Measurements from ENCODE around the gene DNAJC15.

DNA sequence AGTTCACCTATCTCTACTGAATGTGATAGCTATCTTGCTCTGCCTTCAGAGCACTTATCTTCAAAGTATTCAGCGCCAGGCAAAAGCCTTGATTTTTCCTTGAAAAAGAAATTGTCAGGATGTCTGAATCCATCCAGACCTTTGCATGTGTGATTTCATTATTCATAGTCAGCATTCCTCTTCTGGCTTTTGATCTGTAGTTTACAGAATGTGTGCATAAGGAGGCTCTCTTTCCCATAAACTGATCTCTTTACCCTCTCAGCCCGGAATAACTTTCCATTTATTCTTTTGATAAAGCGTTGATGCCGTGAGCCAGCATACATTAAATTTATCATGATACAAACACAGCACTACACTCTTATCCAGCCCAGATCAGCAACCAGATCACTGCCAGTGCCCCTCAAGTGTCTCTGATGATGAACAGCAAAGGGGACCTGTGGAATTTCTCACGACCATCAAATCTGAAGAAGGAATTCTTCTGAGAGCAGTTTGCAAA is 130.8 kb downstream of the DNAJC15 start:
- TF ChIP-seq TAF1 (IDR thresholded peaks at IDR 0.05; ENCODE audit: borderline replicate concordance, insufficient read depth, low read length) (no peak), SIN3A (IDR thresholded peaks at IDR 0.05; ENCODE audit: borderline replicate concordance, insufficient read depth, low read length) (no peak), POLR2AphosphoS5 (IDR thresholded peaks at IDR 0.05; ENCODE audit: low read depth, low read length) (no peak)
